PFSK-1 (cell line): ENCODE data around the gene BMP2K.

ENCODE experiments used
- FOXP2 ChIP-seq: optimal IDR thresholded peaks from 2 replicates; pipeline ENCODE3; 2011; ENCODE audit warnings: borderline replicate concordance, control low read depth, inconsistent platforms; ENCODE audit not compliant: insufficient read depth; ENCODE audit errors: extremely low read length, extremely low read depth
- POLR2AphosphoS5 ChIP-seq: IDR thresholded peaks from 2 replicates; pipeline ENCODE4 v1.6.1; 2012; ENCODE audit warnings: low read depth, mild to moderate bottlenecking, control low read depth, low read length, moderate library complexity
- SIN3A ChIP-seq: IDR thresholded peaks from 2 replicates; pipeline ENCODE4 v1.6.1; 2012; ENCODE audit warnings: mild to moderate bottlenecking, low read length, moderate library complexity, borderline replicate concordance; ENCODE audit not compliant: insufficient read depth
- TAF1 ChIP-seq: IDR thresholded peaks from 2 replicates; pipeline ENCODE4 v1.6.1; 2012; ENCODE audit warnings: low read length, control low read depth, borderline replicate concordance; ENCODE audit not compliant: insufficient read depth
- TF ChIP-seq, protein P1 (sequence below), 2 experiments: IDR thresholded peaks; 2 replicates each; pipeline versions ENCODE4 v1.6.1 to v1.8.0; 2011 to 2012; ENCODE audit warnings: low read depth in 2 of 2, low read length in 2 of 2, control low read depth in 1 of 2, inconsistent platforms in 1 of 2, mild to moderate bottlenecking in 1 of 2, moderate library complexity in 1 of 2; ENCODE audit not compliant: insufficient read depth in 1 of 2

BMP2K gene

DNA sequence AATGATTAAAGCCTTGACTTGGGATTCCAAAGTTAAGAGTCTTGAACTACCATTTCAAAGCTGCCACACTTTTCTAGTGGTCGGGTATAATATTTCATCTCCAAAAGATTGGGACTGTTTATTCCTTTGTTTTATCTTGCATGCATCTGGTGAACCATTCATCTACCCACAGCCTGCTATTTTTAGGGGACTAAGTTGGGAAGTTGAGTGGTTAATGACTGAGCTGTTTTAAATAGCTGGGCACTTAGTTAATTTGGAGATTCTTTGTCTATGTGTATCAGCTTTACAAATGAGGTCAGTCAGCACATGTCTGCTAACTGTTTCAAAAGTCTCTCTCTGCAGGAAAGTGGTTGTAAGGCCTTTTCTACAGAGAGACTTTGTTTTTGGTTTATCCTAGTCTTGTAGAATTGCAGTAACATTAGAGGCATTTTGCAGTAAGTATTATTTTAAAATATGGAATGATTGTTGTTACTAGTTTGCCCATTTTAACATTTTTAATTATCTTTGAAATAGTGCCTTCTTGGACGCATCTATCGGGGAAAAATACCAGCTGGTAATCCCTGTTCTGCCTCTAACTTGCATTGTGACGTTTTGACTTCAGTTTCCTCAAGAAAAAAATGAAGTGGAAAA is 8.2 kb downstream of the BMP2K start:
- TF ChIP-seq FOXP2 (no peak), TAF1 (no peak), POLR2AphosphoS5 (no peak)
- TF ChIP-seq, protein P1, sequence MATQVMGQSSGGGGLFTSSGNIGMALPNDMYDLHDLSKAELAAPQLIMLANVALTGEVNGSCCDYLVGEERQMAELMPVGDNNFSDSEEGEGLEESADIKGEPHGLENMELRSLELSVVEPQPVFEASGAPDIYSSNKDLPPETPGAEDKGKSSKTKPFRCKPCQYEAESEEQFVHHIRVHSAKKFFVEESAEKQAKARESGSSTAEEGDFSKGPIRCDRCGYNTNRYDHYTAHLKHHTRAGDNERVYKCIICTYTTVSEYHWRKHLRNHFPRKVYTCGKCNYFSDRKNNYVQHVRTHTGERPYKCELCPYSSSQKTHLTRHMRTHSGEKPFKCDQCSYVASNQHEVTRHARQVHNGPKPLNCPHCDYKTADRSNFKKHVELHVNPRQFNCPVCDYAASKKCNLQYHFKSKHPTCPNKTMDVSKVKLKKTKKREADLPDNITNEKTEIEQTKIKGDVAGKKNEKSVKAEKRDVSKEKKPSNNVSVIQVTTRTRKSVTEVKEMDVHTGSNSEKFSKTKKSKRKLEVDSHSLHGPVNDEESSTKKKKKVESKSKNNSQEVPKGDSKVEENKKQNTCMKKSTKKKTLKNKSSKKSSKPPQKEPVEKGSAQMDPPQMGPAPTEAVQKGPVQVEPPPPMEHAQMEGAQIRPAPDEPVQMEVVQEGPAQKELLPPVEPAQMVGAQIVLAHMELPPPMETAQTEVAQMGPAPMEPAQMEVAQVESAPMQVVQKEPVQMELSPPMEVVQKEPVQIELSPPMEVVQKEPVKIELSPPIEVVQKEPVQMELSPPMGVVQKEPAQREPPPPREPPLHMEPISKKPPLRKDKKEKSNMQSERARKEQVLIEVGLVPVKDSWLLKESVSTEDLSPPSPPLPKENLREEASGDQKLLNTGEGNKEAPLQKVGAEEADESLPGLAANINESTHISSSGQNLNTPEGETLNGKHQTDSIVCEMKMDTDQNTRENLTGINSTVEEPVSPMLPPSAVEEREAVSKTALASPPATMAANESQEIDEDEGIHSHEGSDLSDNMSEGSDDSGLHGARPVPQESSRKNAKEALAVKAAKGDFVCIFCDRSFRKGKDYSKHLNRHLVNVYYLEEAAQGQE (IDR thresholded peaks at IDR 0.05; ENCODE audit: insufficient read depth in 1 of 2, low read depth in 2 of 2, low read length in 2 of 2), result no peak

DNA sequence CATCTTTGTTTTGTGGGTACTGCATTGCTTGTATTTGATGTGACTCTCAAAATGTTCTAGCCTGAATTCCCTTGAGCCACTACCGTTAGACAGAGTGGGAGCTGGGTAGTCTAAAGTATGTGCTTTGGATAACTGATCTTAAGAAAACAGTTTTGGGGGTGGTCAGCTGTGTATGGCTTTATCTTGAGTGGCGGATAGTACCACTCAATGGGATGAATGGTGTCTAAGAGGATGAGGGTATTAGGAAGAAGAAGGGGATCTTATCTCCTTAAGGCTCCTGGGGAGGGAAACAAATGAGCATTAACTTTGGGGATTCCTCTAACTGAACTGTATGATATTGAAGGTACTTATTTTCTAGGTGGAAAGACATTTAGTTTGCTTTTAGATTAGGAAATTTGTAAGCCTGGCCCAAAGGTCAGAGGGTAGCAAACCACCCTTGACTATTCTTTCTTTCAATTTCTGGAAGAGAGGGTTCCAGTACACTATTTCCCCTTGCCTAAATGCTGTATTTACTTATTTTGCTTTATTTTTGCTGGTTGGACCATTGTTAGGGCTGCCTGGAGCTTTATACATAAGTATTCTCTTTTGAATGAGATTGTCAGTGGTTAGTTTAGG is 11.3 kb downstream of the BMP2K start:
- TF ChIP-seq POLR2AphosphoS5 (no peak), SIN3A (no peak), FOXP2 (no peak), TAF1 (no peak)
- TF ChIP-seq, protein P1 (IDR thresholded peaks at IDR 0.05; ENCODE audit: insufficient read depth in 1 of 2, low read depth in 2 of 2, low read length in 2 of 2), result no peak

DNA sequence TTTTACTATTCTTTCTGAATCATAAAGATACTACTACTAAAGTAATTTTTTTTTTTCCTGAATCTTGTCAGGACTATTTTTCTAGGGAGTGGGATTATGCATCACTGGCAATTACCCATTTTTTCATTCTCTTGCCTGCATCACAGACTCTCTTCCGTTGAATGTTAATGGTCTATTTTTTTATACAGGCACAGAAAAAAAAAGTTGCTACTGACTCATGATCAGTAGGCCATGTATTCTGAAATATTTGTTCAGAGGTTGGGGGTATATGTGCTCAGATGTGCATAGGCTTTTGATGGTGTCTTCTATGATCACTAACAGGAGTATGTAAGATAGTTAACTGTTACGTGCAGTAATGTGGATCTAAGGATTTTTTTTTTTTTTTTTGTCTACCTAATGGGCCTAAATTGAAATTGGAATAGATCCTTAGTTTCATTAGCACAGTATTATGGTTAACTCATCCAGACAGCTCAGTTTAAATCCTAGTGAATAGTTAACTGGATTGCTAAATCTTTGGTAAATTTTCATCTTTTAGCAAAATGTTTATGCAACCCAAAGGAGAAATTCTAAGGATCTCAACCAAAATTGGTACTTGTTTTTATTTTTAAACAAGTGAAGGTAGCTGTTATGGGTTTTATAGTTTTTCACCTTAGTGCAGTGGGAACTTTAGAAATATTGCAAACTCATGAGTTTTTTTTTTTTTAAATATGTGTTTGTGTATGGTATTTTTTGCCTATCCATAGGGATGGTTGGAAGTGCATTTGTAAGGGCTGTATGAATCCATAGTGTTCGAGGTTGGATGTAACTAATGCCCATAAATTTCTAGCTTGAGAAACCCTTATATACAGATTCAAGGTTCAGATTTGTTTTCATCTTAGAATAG is 12.1 kb downstream of the BMP2K start:
- TF ChIP-seq, protein P1 (IDR thresholded peaks at IDR 0.05; ENCODE audit: insufficient read depth in 1 of 2, low read depth in 2 of 2, low read length in 2 of 2), result no peak
- no peak for TF ChIP-seq SIN3A
- TF ChIP-seq FOXP2, result no peak
- TF ChIP-seq POLR2AphosphoS5, result no peak

DNA sequence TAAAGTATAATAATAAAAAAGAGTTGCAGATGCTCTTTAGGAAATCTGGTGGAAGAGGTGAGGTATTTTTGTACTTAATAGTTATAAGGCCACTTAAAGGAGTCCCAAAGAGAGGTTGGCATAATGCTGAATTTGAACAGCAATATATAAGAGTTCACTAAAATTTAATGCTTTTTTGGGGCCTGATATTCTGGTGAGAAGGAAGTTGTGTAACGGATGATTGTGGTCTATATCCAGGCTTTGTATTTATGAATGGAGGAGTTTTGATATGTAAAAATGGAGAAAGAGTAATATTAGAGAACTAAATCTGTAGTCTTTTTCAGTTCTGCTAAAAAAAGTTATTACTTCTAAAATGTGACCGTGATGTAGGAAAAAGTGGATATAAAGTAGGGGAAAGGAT is 20.4 kb downstream of the BMP2K start:
- TF ChIP-seq, protein P1 (IDR thresholded peaks at IDR 0.05; ENCODE audit: insufficient read depth in 1 of 2, low read depth in 2 of 2, low read length in 2 of 2), result no peak
